Renal cortical epithelial cell (primary cell): ENCODE data around the gene ORAI2. TPM values are rescaled to one million over a fixed set of nuclear protein-coding genes. Genes with fewer than 3 reads are reported as not detected.
"Not testable (repeated sequence)": the region's sequence is repeated elsewhere in the genome, so short reads cannot be mapped to it uniquely, and the experiment has no call there.

Source experiments
- DNase-seq: peaks from one replicate; pipeline ENCODE4 v3.0.0-alpha.2; 2011; ENCODE audit warnings: low read depth
- total RNA-seq: library from RNA; depleted of rRNA; stranded (reverse); fragments of >200 nt; gene quantifications from 2 replicates; pipeline ENCODE4 v1.2.3, GENCODE V29; 2014

The ORAI2 gene
- 43.2 and 138 TPM in 2 replicates for total RNA-seq

GRCh38 chr7:102433219-102434038 lies at the start of gene ORAI2:
TSS of gene ORAI2 (plus strand) at chr7:102433575. CDS start at chr7:102438957, 5,382 bp downstream.
- DNase-seq = no peak

- DNase-seq = no peak
These were observed 46.3 kb upstream of the ORAI2 start for GRCh38 chr7:102387064-102387463.

GRCh38 chr7:102389810-102390209 lies 43.6 kb upstream of the ORAI2 start:
- no peak for DNase-seq

- peak; percentile 65 for DNase-seq
These were observed 42.5 kb upstream of the ORAI2 start for GRCh38 chr7:102390697-102391484.

- DNase-seq = no peak
These were observed 41.0 kb upstream of the ORAI2 start for GRCh38 chr7:102392330-102392729.

GRCh38 chr7:102393467-102393866 lies 39.9 kb upstream of the ORAI2 start:
- DNase-seq = peak; percentile 40

GRCh38 chr7:102395592-102395872 lies 37.8 kb upstream of the ORAI2 start:
- DNase-seq = no peak

GRCh38 chr7:102395873-102396709 lies 37.3 kb upstream of the ORAI2 start, which contains the start of gene PRKRIP1:
TSS of gene PRKRIP1 (plus strand) at chr7:102396363. CDS start at chr7:102396412, 49 bp downstream.
- DNase-seq = peak; percentile 97

- DNase-seq = no peak
These were observed 36.7 kb upstream of the ORAI2 start for GRCh38 chr7:102396710-102397019.

- DNase-seq = no peak
These were observed 34.8 kb upstream of the ORAI2 start for GRCh38 chr7:102398543-102398942.

- no peak for DNase-seq
These were observed 33.0 kb upstream of the ORAI2 start for GRCh38 chr7:102400360-102400759.

- no peak for DNase-seq
These were observed 29.8 kb upstream of the ORAI2 start for GRCh38 chr7:102403563-102403962.

- DNase-seq = peak; percentile 77
These were observed 29.1 kb upstream of the ORAI2 start for GRCh38 chr7:102404005-102404861.

- not testable (repeated sequence) for DNase-seq
These were observed 28.6 kb upstream of the ORAI2 start for GRCh38 chr7:102404862-102405188.

- DNase-seq = no peak
These were observed 25.5 kb upstream of the ORAI2 start for GRCh38 chr7:102407910-102408309.

GRCh38 chr7:102408530-102408929 lies 24.8 kb upstream of the ORAI2 start:
- DNase-seq = peak; percentile 14

GRCh38 chr7:102409340-102409739 lies 24.0 kb upstream of the ORAI2 start:
- no peak for DNase-seq

- peak; percentile 35 for DNase-seq
These were observed 23.3 kb upstream of the ORAI2 start for GRCh38 chr7:102410123-102410522.

GRCh38 chr7:102410918-102411317 lies 22.5 kb upstream of the ORAI2 start:
- DNase-seq = no peak

GRCh38 chr7:102412548-102412947 lies 20.8 kb upstream of the ORAI2 start:
- DNase-seq = no peak

GRCh38 chr7:102413091-102413490 lies 20.3 kb upstream of the ORAI2 start:
- no peak for DNase-seq
